HEK293 (cell line): ENCODE measurements around the gene TMEM255B.

Source experiments
- GFI1B ChIP-seq: fragments of 450-650 bp; formaldehyde crosslinking; IDR thresholded peaks from 2 replicates; pipeline ENCODE4 v1.5.1; 2016; ENCODE audit warnings: missing biosample characterization, missing genetic modification characterization
- TCF7L2 ChIP-seq: IDR thresholded peaks from 2 replicates; pipeline ENCODE4 v1.6.1; 2011; ENCODE audit warnings: low read depth, mild to moderate bottlenecking, inconsistent platforms, low read length, moderate library complexity, borderline replicate concordance
- ZBTB20 ChIP-seq: fragments of 450-650 bp; formaldehyde crosslinking; IDR thresholded peaks from 2 replicates; pipeline ENCODE4 v1.5.1; 2016; ENCODE audit warnings: missing biosample characterization, missing genetic modification characterization
- ZNF155 ChIP-seq: fragments of 450-650 bp; formaldehyde crosslinking; IDR thresholded peaks from 2 replicates; pipeline ENCODE4 v1.5.1; 2016; ENCODE audit warnings: missing biosample characterization, missing genetic modification characterization
- ZNF423 ChIP-seq: fragments of 450-650 bp; formaldehyde crosslinking; IDR thresholded peaks from 2 replicates; pipeline ENCODE4 v1.5.1; 2016; ENCODE audit warnings: missing biosample characterization, missing genetic modification characterization
- ZNF571 ChIP-seq: fragments of 450-650 bp; formaldehyde crosslinking; IDR thresholded peaks from 2 replicates; pipeline ENCODE4 v1.5.0; 2017; ENCODE audit warnings: missing biosample characterization, missing genetic modification characterization
- ZNF670 ChIP-seq: fragments of 450-650 bp; formaldehyde crosslinking; IDR thresholded peaks from 2 replicates; pipeline ENCODE4 v1.5.1; 2016; ENCODE audit warnings: missing biosample characterization, missing genetic modification characterization, low read depth
- ZNF747 ChIP-seq: fragments of 450-650 bp; formaldehyde crosslinking; IDR thresholded peaks from 2 replicates; pipeline ENCODE4 v1.5.1; 2016; ENCODE audit warnings: missing biosample characterization, missing genetic modification characterization
- ZNF785 ChIP-seq: fragments of 450-650 bp; formaldehyde crosslinking; IDR thresholded peaks from 2 replicates; pipeline ENCODE4 v1.5.1; 2016; ENCODE audit warnings: missing biosample characterization, missing genetic modification characterization
- TF ChIP-seq, protein P1 (sequence below): fragments of 450-650 bp; formaldehyde crosslinking; IDR thresholded peaks from 2 replicates; pipeline ENCODE4 v1.5.1; 2016; ENCODE audit warnings: missing biosample characterization, missing genetic modification characterization
- TF ChIP-seq, protein P2 (sequence below): fragments of 450-650 bp; formaldehyde crosslinking; IDR thresholded peaks from 2 replicates; pipeline ENCODE4 v1.5.1; 2016; ENCODE audit warnings: missing biosample characterization, missing genetic modification characterization

DNA sequence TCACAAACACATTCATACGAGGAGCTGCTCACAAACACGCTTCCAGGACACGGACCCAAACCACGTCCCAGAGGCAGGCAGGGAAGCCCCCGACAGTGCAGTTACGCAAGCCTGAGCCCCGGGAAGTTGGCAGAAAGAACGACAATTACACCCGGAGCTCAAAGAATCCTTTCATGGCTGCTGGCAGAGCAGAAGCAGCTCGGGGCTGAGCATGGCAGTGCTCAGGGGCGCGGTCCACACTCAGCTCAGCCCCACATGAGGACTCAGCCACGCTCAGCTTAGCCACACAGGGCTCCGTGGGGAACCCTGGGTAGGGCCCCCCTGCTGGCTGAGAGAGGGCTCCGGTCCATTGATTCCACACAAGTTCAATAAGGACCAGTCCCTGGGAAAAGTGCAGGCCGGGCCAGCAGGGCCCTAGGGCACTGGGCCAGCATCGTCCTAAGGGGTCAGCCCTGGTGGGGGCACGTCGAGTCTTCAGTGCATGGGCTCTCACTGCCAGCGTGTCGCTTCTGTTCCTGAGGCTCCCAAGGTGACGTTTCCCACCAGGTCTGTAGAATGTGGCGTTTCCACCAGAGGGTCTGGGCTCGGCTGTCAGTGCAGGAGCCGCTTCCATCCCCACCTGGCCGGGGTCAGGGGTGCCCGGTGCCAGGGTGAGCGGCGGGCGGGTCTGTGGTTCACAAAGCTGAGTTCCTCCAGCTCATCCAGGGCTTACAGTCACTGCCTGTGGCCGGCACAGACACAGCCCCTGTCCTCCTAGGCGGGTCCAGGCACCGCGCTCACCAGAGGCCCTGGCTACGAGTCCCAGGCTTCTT is 81.7 kb downstream of the TMEM255B start:
- TF ChIP-seq ZBTB20: no peak
- no peak for TF ChIP-seq ZNF423 (tag by site-specific recombination)
- TF ChIP-seq, protein P1, sequence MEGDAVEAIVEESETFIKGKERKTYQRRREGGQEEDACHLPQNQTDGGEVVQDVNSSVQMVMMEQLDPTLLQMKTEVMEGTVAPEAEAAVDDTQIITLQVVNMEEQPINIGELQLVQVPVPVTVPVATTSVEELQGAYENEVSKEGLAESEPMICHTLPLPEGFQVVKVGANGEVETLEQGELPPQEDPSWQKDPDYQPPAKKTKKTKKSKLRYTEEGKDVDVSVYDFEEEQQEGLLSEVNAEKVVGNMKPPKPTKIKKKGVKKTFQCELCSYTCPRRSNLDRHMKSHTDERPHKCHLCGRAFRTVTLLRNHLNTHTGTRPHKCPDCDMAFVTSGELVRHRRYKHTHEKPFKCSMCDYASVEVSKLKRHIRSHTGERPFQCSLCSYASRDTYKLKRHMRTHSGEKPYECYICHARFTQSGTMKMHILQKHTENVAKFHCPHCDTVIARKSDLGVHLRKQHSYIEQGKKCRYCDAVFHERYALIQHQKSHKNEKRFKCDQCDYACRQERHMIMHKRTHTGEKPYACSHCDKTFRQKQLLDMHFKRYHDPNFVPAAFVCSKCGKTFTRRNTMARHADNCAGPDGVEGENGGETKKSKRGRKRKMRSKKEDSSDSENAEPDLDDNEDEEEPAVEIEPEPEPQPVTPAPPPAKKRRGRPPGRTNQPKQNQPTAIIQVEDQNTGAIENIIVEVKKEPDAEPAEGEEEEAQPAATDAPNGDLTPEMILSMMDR (tag by site-specific recombination): no peak
- no peak for TF ChIP-seq ZNF670 (tag by site-specific recombination)
- TF ChIP-seq ZNF155: no peak
- TF ChIP-seq ZNF785 (tag by site-specific recombination): no peak
- TF ChIP-seq ZNF747: no peak
- TF ChIP-seq, protein P2, sequence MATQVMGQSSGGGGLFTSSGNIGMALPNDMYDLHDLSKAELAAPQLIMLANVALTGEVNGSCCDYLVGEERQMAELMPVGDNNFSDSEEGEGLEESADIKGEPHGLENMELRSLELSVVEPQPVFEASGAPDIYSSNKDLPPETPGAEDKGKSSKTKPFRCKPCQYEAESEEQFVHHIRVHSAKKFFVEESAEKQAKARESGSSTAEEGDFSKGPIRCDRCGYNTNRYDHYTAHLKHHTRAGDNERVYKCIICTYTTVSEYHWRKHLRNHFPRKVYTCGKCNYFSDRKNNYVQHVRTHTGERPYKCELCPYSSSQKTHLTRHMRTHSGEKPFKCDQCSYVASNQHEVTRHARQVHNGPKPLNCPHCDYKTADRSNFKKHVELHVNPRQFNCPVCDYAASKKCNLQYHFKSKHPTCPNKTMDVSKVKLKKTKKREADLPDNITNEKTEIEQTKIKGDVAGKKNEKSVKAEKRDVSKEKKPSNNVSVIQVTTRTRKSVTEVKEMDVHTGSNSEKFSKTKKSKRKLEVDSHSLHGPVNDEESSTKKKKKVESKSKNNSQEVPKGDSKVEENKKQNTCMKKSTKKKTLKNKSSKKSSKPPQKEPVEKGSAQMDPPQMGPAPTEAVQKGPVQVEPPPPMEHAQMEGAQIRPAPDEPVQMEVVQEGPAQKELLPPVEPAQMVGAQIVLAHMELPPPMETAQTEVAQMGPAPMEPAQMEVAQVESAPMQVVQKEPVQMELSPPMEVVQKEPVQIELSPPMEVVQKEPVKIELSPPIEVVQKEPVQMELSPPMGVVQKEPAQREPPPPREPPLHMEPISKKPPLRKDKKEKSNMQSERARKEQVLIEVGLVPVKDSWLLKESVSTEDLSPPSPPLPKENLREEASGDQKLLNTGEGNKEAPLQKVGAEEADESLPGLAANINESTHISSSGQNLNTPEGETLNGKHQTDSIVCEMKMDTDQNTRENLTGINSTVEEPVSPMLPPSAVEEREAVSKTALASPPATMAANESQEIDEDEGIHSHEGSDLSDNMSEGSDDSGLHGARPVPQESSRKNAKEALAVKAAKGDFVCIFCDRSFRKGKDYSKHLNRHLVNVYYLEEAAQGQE (tag by site-specific recombination): no peak
- TF ChIP-seq ZNF571: no peak
- TF ChIP-seq TCF7L2: no peak
- no peak for TF ChIP-seq GFI1B (tag by site-specific recombination)
